GM12878 (cell line): ENCODE results near the gene LMX1A. TPM values are rescaled to one million over a fixed set of nuclear protein-coding genes. Genes with fewer than 3 reads are reported as not detected.

Experiments used
- ATAC-seq: fragments of 200-7000 bp; cut with Tn5 transposase; 3 replicates; pipeline ENCODE4 v1.9.1; 2020; ENCODE audit warnings: mild to moderate bottlenecking, moderate library complexity
- BruUV-seq: library from RNA; stranded (reverse); fragments of 400-500 nt; replicated peaks from 2 replicates; lab custom pipeline; 2021; lab: Mats Ljungman, UMichigan
- CTCF ChIA-PET: fragments of 300-600 bp; sonication (Branson Sonifier 250); formaldehyde crosslinking; extraction: SDS; loops from one replicate; lab custom pipeline; 2021; ENCODE audit warnings: inconsistent platforms; lab: Yijun Ruan, JAX
- POLR2A ChIA-PET: fragments of 350-600 bp; formaldehyde crosslinking; extraction: SDS; loops from one replicate; lab custom pipeline; 2021; ENCODE audit warnings: inconsistent platforms; lab: Charles Lee
- RAD21 ChIA-PET: fragments of 300-600 bp; sonication (Branson Sonifier 250); formaldehyde crosslinking; loops from one replicate; lab custom pipeline; 2023; ENCODE audit warnings: antibody characterized with exemption; ENCODE audit not compliant: unreplicated experiment; lab: Charles Lee
- SMC1A ChIA-PET: fragments of 300-600 bp; sonication (Branson Sonifier 250); formaldehyde crosslinking; loops from one replicate; lab custom pipeline; 2023; ENCODE audit not compliant: unreplicated experiment, uncharacterized antibody; lab: Charles Lee
- DNase-seq: peaks from one replicate; pipeline ENCODE4 v3.0.0-alpha.2; 2011; ENCODE audit warnings: low read depth, low spot score
- FAIRE-seq: peaks from 3 replicates; lab custom pipeline; 2011; peaks lifted over from hg19 to GRCh38; lab: Jason Lieb, UNC
- H2AFZ ChIP-seq: 2 replicates; pipeline ENCODE4 v1.6.0; 2011; ENCODE audit warnings: low read depth, low read length, control low read depth; ENCODE audit not compliant: control insufficient read depth
- H3K27ac ChIP-seq: 2 replicates; pipeline ENCODE4 v1.5.1; 2011; ENCODE audit warnings: control low read depth; ENCODE audit not compliant: control insufficient read depth, insufficient read depth
- H3K27me3 ChIP-seq, 2 experiments: replicated peaks in 1 of 2; 2 replicates each; pipeline versions ENCODE4 v1.6.0 to v1.6.1; 2011; ENCODE audit warnings: low read length in 1 of 2; ENCODE audit not compliant: control insufficient read depth in 2 of 2, insufficient read depth in 2 of 2
- H3K36me3 ChIP-seq, 2 experiments: 2 replicates each; pipeline ENCODE4 v1.5.1; 2011; ENCODE audit warnings: low read length in 1 of 2; ENCODE audit not compliant: control insufficient read depth in 2 of 2, insufficient read depth in 2 of 2
- H3K4me1 ChIP-seq: 2 replicates; pipeline ENCODE4 v1.6.1; 2011; ENCODE audit warnings: mild to moderate bottlenecking, low read length, moderate library complexity, mixed read lengths; ENCODE audit not compliant: control insufficient read depth, insufficient read depth
- H3K4me2 ChIP-seq: 2 replicates; pipeline ENCODE4 v1.6.0; 2011; ENCODE audit warnings: control low read depth; ENCODE audit not compliant: control insufficient read depth, insufficient read depth
- H3K4me3 ChIP-seq: fragments of 200-600 bp; sonication (generic); 2 replicates; pipeline ENCODE4 v1.5.1; 2016
- H3K79me2 ChIP-seq: 2 replicates; pipeline ENCODE4 v1.6.0; 2011; ENCODE audit warnings: low read length; ENCODE audit not compliant: control insufficient read depth, insufficient read depth
- H3K9ac ChIP-seq: 2 replicates; pipeline ENCODE4 v1.8.0; 2011; ENCODE audit warnings: low read length, control low read depth, mixed read lengths; ENCODE audit not compliant: control insufficient read depth, insufficient read depth
- H3K9me3 ChIP-seq: replicated peaks from 3 replicates; pipeline ENCODE4 v1.5.1; 2011; ENCODE audit warnings: mild to moderate bottlenecking, low read length; ENCODE audit not compliant: control insufficient read depth, insufficient read depth
- H4K20me1 ChIP-seq: 2 replicates; pipeline ENCODE4 v1.6.0; 2011; ENCODE audit not compliant: control insufficient read depth, insufficient read depth
- BCL11A ChIP-seq: IDR thresholded peaks from 2 replicates; pipeline ENCODE4 v1.6.1; 2011; ENCODE audit warnings: low read depth, low read length
- CBX5 ChIP-seq: sonication (generic); IDR thresholded peaks from 2 replicates; pipeline ENCODE4 v1.6.1; 2016; ENCODE audit warnings: low read depth, moderate library complexity, mild to moderate bottlenecking, inconsistent platforms
- CREM ChIP-seq: IDR thresholded peaks from 2 replicates; pipeline ENCODE4 v1.6.1; 2014; ENCODE audit warnings: antibody characterized with exemption, low read depth
- EED ChIP-seq: sonication (generic); IDR thresholded peaks from 2 replicates; pipeline ENCODE4 v1.6.1; 2016; ENCODE audit warnings: antibody characterized with exemption, low read depth
- ESRRA ChIP-seq: IDR thresholded peaks from 2 replicates; pipeline ENCODE4 v1.6.1; 2012; ENCODE audit warnings: mild to moderate bottlenecking, low read length, improper control_type of control experiment
- GABPA ChIP-seq: IDR thresholded peaks from 2 replicates; pipeline ENCODE4 v1.6.1; 2014; ENCODE audit warnings: antibody characterized with exemption, low read depth, mild to moderate bottlenecking, inconsistent platforms
- GATAD2B ChIP-seq: fragments of 450-650 bp; conservative IDR thresholded peaks from 2 replicates; pipeline ENCODE4 v1.6.1; 2017; ENCODE audit warnings: low read depth, mild to moderate bottlenecking, moderate library complexity
- HDAC6 ChIP-seq: fragments of 200-600 bp; sonication (generic); IDR thresholded peaks from one replicate; pipeline ENCODE4 v1.8.0; 2017; ENCODE audit warnings: antibody characterized with exemption; ENCODE audit not compliant: unreplicated experiment
- MYC ChIP-seq: IDR thresholded peaks from 2 replicates; pipeline ENCODE4 v1.6.1; 2011; ENCODE audit warnings: mild to moderate bottlenecking, low read length, moderate library complexity, inconsistent platforms; ENCODE audit not compliant: insufficient read depth, insufficient replicate concordance, insufficient read length, severe bottlenecking
- NFYA ChIP-seq: IDR thresholded peaks from 2 replicates; pipeline ENCODE4 v1.6.1; 2011; ENCODE audit warnings: low read depth, mild to moderate bottlenecking, low read length, improper control_type of control experiment, borderline replicate concordance
- RBBP5 ChIP-seq: fragments of 200-600 bp; sonication (generic); conservative IDR thresholded peaks from 2 replicates; pipeline ENCODE4 v1.6.1; 2016
- RFX5 ChIP-seq: IDR thresholded peaks from 2 replicates; pipeline ENCODE4 v1.6.1; 2011; ENCODE audit warnings: low read depth, low read length, improper control_type of control experiment
- SMC3 ChIP-seq: IDR thresholded peaks from 2 replicates; pipeline ENCODE4 v1.6.1; 2011; ENCODE audit warnings: low read length, improper control_type of control experiment, borderline replicate concordance
- SREBF1 ChIP-seq: IDR thresholded peaks from 2 replicates; pipeline ENCODE4 v1.6.1; 2012; ENCODE audit warnings: mild to moderate bottlenecking, low read length
- ZNF207 ChIP-seq: fragments of 450-650 bp; IDR thresholded peaks from 2 replicates; pipeline ENCODE4 v1.6.1; 2014; ENCODE audit warnings: antibody characterized with exemption, mild to moderate bottlenecking, borderline replicate concordance
- ZNF24 ChIP-seq: fragments of 450-650 bp; IDR thresholded peaks from 2 replicates; pipeline ENCODE4 v1.6.1; 2017; ENCODE audit warnings: antibody characterized with exemption, mild to moderate bottlenecking
- WGBS: methylation state at CpG from one replicate; pipeline ENCODE4 v1.1.6; 2016; ENCODE audit warnings: low lambda C conversion rate; ENCODE audit not compliant: insufficient replicate concordance, insufficient coverage; ENCODE audit errors: missing lambda C conversion rate; 5-methylcytosine and 5-hydroxymethylcytosine counted together
- in situ Hi-C: fragments of 300-500 bp; cut with MboI; formaldehyde crosslinking; loops from 9 replicates; pipeline ENCODE4 v1.14.3; 2018; ENCODE audit warnings: mixed read lengths
- intact Hi-C: fragments of 100-400 bp; cut with micrococcal nuclease; formaldehyde crosslinking; loops from one replicate; pipeline ENCODE4 v1.14.2; 2022; ENCODE audit not compliant: unreplicated experiment
- polyA plus RNA-seq, 11 experiments: library from polyadenylated mRNA; depleted of rRNA in 4 of 11; unstranded in 6 of 11; stranded (reverse) in 5 of 11; fragments of >200 nt; fragmentation: Nextera tagmentation in 4 of 11; fragmentation: Illumina TruSeq in 1 of 11; extraction: Ambion mirVana in 4 of 11; extraction: Trizol in 1 of 11; gene quantifications; 1 replicate in 1 of 11; 2 replicates in 10 of 11; pipeline versions ENCODE4 v1.2.1 to v1.2.3, GENCODE V29; 2011 to 2016; ENCODE audit warnings: inconsistent platforms in 2 of 11, missing spikeins in 2 of 11, low read depth in 1 of 11
- total RNA-seq, 4 experiments: library from RNA; depleted of rRNA in 3 of 4; stranded (reverse); fragments of >200 nt in 3 of 4; fragmentation: Illumina TruSeq in 1 of 4; extraction: Trizol in 1 of 4; gene quantifications; 2 replicates each; pipeline versions ENCODE4 v1.2.1 to v1.2.3, GENCODE V29; 2013 to 2021
- TF ChIP-seq, protein P1 (sequence below): fragments of 450-650 bp; IDR thresholded peaks from 2 replicates; pipeline ENCODE4 v1.6.1; 2014; ENCODE audit warnings: mild to moderate bottlenecking
- TF ChIP-seq, protein P2 (sequence below): fragments of 450-650 bp; IDR thresholded peaks from 2 replicates; pipeline ENCODE4 v1.6.1; 2017; ENCODE audit warnings: mild to moderate bottlenecking
- TF ChIP-seq, protein P3 (sequence below): IDR thresholded peaks from 2 replicates; pipeline ENCODE4 v1.6.1; 2011; ENCODE audit warnings: borderline replicate concordance, low read depth, mild to moderate bottlenecking, moderate library complexity, mixed read lengths, low read length; ENCODE audit not compliant: insufficient read depth; ENCODE audit errors: extremely low read length

LMX1A gene
- total and polyA plus RNA-seq, 10 of the 15 experiments (the other 5 are each of a cell fraction or from before 2014, with no cell fraction given): not detected

DNA sequence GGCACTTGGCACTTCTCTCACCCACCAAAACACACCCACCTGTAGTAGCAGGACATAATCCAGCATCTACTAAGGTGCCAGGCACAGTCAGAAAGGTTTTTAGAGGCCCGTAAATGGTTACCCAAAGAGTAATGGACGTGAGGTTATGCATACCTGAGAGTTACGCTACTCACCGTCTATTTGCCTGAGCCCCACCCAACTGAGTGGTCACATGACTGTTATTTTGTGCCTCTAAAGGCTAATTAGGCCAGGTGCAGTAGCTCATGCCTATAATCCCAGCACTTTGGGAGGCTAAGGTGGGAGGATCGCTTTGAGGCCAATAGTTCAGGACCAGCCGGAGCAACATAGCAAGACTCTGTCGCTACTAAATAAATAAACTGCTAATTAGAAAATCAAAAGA, 11.0 kb downstream of the LMX1A start:
- Histone ChIP-seq H3K27ac (no peak overlapping the region), H3K4me1 (no peaks in the 10 kb centered on the region), H3K9me3 (no peaks in the 10 kb centered on the region), H3K79me2 (no peaks in the 10 kb centered on the region), H4K20me1 (no peaks in the 10 kb centered on the region), H3K9ac (no peak overlapping the region), H3K27me3 (peaks cover 0 to 2% of the 10 kb centered on the region in 2 experiments; a peak in 2 of 4 replicates), H3K36me3 (no peaks in the 10 kb centered on the region), H2AFZ (no peak overlapping the region), H3K4me2 (no peak overlapping the region)
- intact Hi-C loops (no loop called here), in situ Hi-C loops (no loop called here)
- ChIA-PET SMC1A (no interaction called here), POLR2A (no interaction called here), RAD21 (no interaction called here), CTCF (interaction anchor here (0.6 to 3.1 kb wide), 2 partner anchors 22 to 83 kb away, joined by 3 to 13 read pairs; no protein-coding TSS in a partner anchor)
- no TSS peak for BruUV-seq
- 7% methylated on average over 7 of the region's 7 CpGs for WGBS
- DNase-seq (no peak), ATAC-seq (no peak), FAIRE-seq (no peak)
- TF ChIP-seq CBX5 (no peak), NFYA (no peak), ESRRA (no peak), BCL11A (no peak), SMC3 (no peak), HDAC6 (no peak), GATAD2B (no peak), MYC (no peak), ZNF24 (no peak), CREM (no peak), ZNF207 (no peak), RBBP5 (no peak), EED (no peak), SREBF1 (no peak), GABPA (no peak), RFX5 (no peak)
- TF ChIP-seq, protein P1, sequence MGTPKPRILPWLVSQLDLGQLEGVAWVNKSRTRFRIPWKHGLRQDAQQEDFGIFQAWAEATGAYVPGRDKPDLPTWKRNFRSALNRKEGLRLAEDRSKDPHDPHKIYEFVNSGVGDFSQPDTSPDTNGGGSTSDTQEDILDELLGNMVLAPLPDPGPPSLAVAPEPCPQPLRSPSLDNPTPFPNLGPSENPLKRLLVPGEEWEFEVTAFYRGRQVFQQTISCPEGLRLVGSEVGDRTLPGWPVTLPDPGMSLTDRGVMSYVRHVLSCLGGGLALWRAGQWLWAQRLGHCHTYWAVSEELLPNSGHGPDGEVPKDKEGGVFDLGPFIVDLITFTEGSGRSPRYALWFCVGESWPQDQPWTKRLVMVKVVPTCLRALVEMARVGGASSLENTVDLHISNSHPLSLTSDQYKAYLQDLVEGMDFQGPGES: no peak
- TF ChIP-seq, protein P2, sequence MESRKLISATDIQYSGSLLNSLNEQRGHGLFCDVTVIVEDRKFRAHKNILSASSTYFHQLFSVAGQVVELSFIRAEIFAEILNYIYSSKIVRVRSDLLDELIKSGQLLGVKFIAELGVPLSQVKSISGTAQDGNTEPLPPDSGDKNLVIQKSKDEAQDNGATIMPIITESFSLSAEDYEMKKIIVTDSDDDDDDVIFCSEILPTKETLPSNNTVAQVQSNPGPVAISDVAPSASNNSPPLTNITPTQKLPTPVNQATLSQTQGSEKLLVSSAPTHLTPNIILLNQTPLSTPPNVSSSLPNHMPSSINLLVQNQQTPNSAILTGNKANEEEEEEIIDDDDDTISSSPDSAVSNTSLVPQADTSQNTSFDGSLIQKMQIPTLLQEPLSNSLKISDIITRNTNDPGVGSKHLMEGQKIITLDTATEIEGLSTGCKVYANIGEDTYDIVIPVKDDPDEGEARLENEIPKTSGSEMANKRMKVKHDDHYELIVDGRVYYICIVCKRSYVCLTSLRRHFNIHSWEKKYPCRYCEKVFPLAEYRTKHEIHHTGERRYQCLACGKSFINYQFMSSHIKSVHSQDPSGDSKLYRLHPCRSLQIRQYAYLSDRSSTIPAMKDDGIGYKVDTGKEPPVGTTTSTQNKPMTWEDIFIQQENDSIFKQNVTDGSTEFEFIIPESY: no peak
- TF ChIP-seq, protein P3, sequence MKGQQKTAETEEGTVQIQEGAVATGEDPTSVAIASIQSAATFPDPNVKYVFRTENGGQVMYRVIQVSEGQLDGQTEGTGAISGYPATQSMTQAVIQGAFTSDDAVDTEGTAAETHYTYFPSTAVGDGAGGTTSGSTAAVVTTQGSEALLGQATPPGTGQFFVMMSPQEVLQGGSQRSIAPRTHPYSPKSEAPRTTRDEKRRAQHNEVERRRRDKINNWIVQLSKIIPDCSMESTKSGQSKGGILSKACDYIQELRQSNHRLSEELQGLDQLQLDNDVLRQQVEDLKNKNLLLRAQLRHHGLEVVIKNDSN: no peak
- TF ChIP-seq, all 136 proteins: peak for 0
- H3K4me3 ChIP-seq: no peak overlapping the region
